Thoracic aorta (tissue), 2 donors: ENCODE results near the gene XPNPEP3. TPM values are rescaled to one million over a fixed set of nuclear protein-coding genes. Genes with fewer than 3 reads are reported as not detected.

Source experiments
- ATAC-seq: fragments of 150-250 bp; one replicate; pipeline ENCODE4 v1.8.0; 2017; ENCODE audit warnings: low read depth; ENCODE audit not compliant: insufficient number of reproducible peaks, low FRiP score
- DNase-seq: peaks from one replicate; pipeline ENCODE4 v3.0.0-alpha.2; 2020; ENCODE audit warnings: low spot score
- H3K27ac ChIP-seq, 2 donors: fragments of 200-600 bp; sonication (generic); 1 replicate in 1 of 2; 2 replicates in 1 of 2; pipeline ENCODE4 v1.5.1; 2016; ENCODE audit warnings: mild to moderate bottlenecking in 2 of 2, moderate library complexity in 2 of 2
- H3K27me3 ChIP-seq: fragments of 200-600 bp; sonication (generic); replicated peaks from 2 replicates; pipeline ENCODE4 v1.6.0; 2016; ENCODE audit warnings: mild to moderate bottlenecking; ENCODE audit not compliant: insufficient read depth
- H3K36me3 ChIP-seq: fragments of 200-600 bp; sonication (generic); one replicate; pipeline ENCODE4 v1.5.1; 2016
- H3K4me1 ChIP-seq, 2 donors: fragments of 200-600 bp; sonication (generic); 1 replicate in 1 of 2; 2 replicates in 1 of 2; pipeline versions ENCODE4 v1.5.1 to v1.6.0; 2016; ENCODE audit warnings: low read depth in 2 of 2, mild to moderate bottlenecking in 1 of 2; ENCODE audit not compliant: control insufficient read depth in 1 of 2
- H3K4me3 ChIP-seq: fragments of 200-600 bp; sonication (generic); 2 replicates; pipeline ENCODE4 v1.5.1; 2016; ENCODE audit warnings: mild to moderate bottlenecking
- H3K9me3 ChIP-seq: fragments of 200-600 bp; sonication (generic); 2 replicates; pipeline ENCODE4 v1.5.1; 2016
- CTCF ChIP-seq: fragments of 200-600 bp; sonication (generic); IDR thresholded peaks from one replicate; pipeline ENCODE4 v1.5.1; 2019; ENCODE audit warnings: antibody characterized with exemption
- total RNA-seq, 2 donors: library from RNA; depleted of rRNA; stranded (reverse); fragments of >200 nt; gene quantifications; one replicate each; pipeline versions ENCODE4 v1.1.0 to v1.2.3, GENCODE V29; 2016

The XPNPEP3 gene
- total RNA-seq, 2 donors from 2014 or later: 5.6 to 9.9 TPM

- Histone ChIP-seq H3K9me3 (no peaks in the 10 kb centered on the region), H3K36me3 (peaks cover 46% of the 10 kb centered on the region), H3K27me3 (no peaks in the 10 kb centered on the region), H3K4me3 (no peak overlapping the region), H3K27ac (no peak overlapping the region), H3K4me1 (no peaks in the 10 kb centered on the region)
- ATAC-seq (no peak), DNase-seq (no peak)
- TF ChIP-seq CTCF: no peak
Observed at GRCh38 chr22:40966726-40967085, 109.8 kb downstream of the XPNPEP3 start.

GRCh38 chr22:40967111-40967760 lies 110.3 kb downstream of the XPNPEP3 start:
- TF ChIP-seq CTCF: no peak
- DNase-seq (no peak), ATAC-seq (no peak)
- no peaks in the 10 kb centered on the region for H3K4me1 ChIP-seq
- H3K36me3 ChIP-seq: peaks cover 46% of the 10 kb centered on the region
- no peak overlapping the region for H3K27ac ChIP-seq
- no peak overlapping the region for H3K4me3 ChIP-seq
- no peaks in the 10 kb centered on the region for H3K27me3 ChIP-seq
- H3K9me3 ChIP-seq: no peaks in the 10 kb centered on the region

GRCh38 chr22:40972587-40972986 lies 115.6 kb downstream of the XPNPEP3 start:
- no peak for DNase-seq
- peaks cover 19% of the 10 kb centered on the region for H3K36me3 ChIP-seq

DNA sequence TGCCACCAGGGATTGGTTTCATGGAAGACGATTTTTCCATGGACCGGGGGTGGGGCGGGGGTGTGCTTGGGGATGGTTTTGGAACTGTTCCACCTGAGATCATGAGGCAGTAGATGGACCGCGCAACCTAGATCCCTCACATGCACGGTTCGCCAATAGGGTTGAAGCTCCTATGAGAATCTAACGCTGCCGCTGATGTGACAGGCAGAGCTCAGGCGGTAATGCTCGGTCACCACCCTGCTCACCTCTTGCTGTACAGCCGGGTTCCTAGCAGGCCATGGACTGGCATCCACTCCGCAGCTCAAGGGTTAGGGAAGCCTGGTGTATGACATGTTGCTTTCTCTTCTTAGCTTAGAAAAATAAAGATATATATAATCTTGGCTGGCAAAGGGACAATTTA lies 116.2 kb downstream of the XPNPEP3 start:
- peaks cover 18% of the 10 kb centered on the region for H3K36me3 ChIP-seq
- DNase-seq: no peak
- no peak overlapping the region for H3K27ac ChIP-seq

More at GRCh38 chr22:40972587-40972986, 115.6 kb downstream of the XPNPEP3 start:
- Histone ChIP-seq H3K27me3 (no peaks in the 10 kb centered on the region), H3K4me3 (no peak overlapping the region), H3K4me1 (no peaks in the 10 kb centered on the region), H3K9me3 (no peaks in the 10 kb centered on the region), H3K27ac (no peak overlapping the region)
- TF ChIP-seq CTCF: no peak
- no peak for ATAC-seq

GRCh38 chr22:40975366-40975765 lies 118.4 kb downstream of the XPNPEP3 start:
- no peak for TF ChIP-seq CTCF
- H3K9me3 ChIP-seq: no peaks in the 10 kb centered on the region
- no peaks in the 10 kb centered on the region for H3K4me1 ChIP-seq
- H3K27me3 ChIP-seq: no peaks in the 10 kb centered on the region
- DNase-seq (no peak), ATAC-seq (no peak)
- H3K36me3 ChIP-seq: peaks cover 6% of the 10 kb centered on the region
- no peak overlapping the region for H3K4me3 ChIP-seq
- no peak overlapping the region for H3K27ac ChIP-seq

More for the DNA sequence above, 116.2 kb downstream of the XPNPEP3 start:
- H3K4me1 ChIP-seq: no peaks in the 10 kb centered on the region
- no peak for ATAC-seq
- no peaks in the 10 kb centered on the region for H3K9me3 ChIP-seq
- H3K4me3 ChIP-seq: no peak overlapping the region
- TF ChIP-seq CTCF: no peak
- H3K27me3 ChIP-seq: no peaks in the 10 kb centered on the region
